CD14-positive monocyte (primary cell): ENCODE measurements around the gene SVIL. TPM values are rescaled to one million over a fixed set of nuclear protein-coding genes. Genes with fewer than 3 reads are reported as not detected.

Experiments used
- DNase-seq, 3 donors: peaks; one replicate each; pipeline ENCODE4 v3.0.0-alpha.2; 2011 to 2022
- H2AFZ ChIP-seq: 2 replicates; pipeline ENCODE4 v1.6.0; 2012; ENCODE audit warnings: mild to moderate bottlenecking, low read depth, low read length, inconsistent platforms; ENCODE audit not compliant: insufficient read depth, poor library complexity, severe bottlenecking
- H3K27ac ChIP-seq, 2 donors: 1 replicate in 1 of 2; 2 replicates in 1 of 2; pipeline ENCODE4 v1.5.1; 2012 to 2013; ENCODE audit warnings: low read length in 2 of 2, control low read depth in 1 of 2, inconsistent platforms in 1 of 2, low read depth in 1 of 2, mild to moderate bottlenecking in 1 of 2
- H3K27me3 ChIP-seq, 2 donors: one replicate each; pipeline versions ENCODE4 v1.6.0 to v1.6.1; 2011 to 2013; ENCODE audit warnings: low read length in 2 of 2; ENCODE audit not compliant: control insufficient read depth in 2 of 2, insufficient read depth in 2 of 2
- H3K36me3 ChIP-seq, 2 donors: replicated peaks in 1 of 2; 1 replicate in 1 of 2; 2 replicates in 1 of 2; pipeline versions ENCODE4 v1.5.1 to v1.6.1; 2012 to 2013; ENCODE audit warnings: low read length in 2 of 2, control low read depth in 1 of 2, inconsistent platforms in 1 of 2, mild to moderate bottlenecking in 1 of 2; ENCODE audit not compliant: insufficient read depth in 2 of 2, control insufficient read depth in 1 of 2
- H3K4me1 ChIP-seq, 2 donors: 1 replicate in 1 of 2; 2 replicates in 1 of 2; pipeline versions ENCODE4 v1.5.1 to v1.6.1; 2012 to 2013; ENCODE audit warnings: low read length in 2 of 2, control low read depth in 1 of 2, inconsistent platforms in 1 of 2, mild to moderate bottlenecking in 1 of 2, moderate library complexity in 1 of 2; ENCODE audit not compliant: insufficient read depth in 2 of 2, control insufficient read depth in 1 of 2
- H3K4me2 ChIP-seq: replicated peaks from 2 replicates; pipeline ENCODE3; 2012; ENCODE audit warnings: low read length, moderate library complexity, mild to moderate bottlenecking; ENCODE audit not compliant: poor library complexity, severe bottlenecking; ENCODE audit errors: extremely low read depth
- H3K4me3 ChIP-seq, 3 experiments: fragments of 200-600 bp in 1 of 3; sonication (generic) in 1 of 3; replicated peaks in 1 of 3; 1 replicate in 2 of 3; 2 replicates in 1 of 3; pipeline ENCODE4 v1.5.1; 2011 to 2013; ENCODE audit warnings: low read length in 3 of 3, mild to moderate bottlenecking in 3 of 3, control low read depth in 2 of 3, low read depth in 2 of 3, inconsistent platforms in 1 of 3, moderate library complexity in 1 of 3
- H3K79me2 ChIP-seq: 2 replicates; pipeline ENCODE4 v1.6.0; 2012; ENCODE audit warnings: mild to moderate bottlenecking, control low read depth, inconsistent platforms, low read length, moderate library complexity; ENCODE audit not compliant: insufficient read depth
- H3K9ac ChIP-seq: 2 replicates; pipeline ENCODE4 v1.6.0; 2017; ENCODE audit warnings: low read length, mild to moderate bottlenecking; ENCODE audit not compliant: insufficient read depth, poor library complexity, severe bottlenecking
- H3K9me3 ChIP-seq, 2 donors: replicated peaks in 1 of 2; 1 replicate in 1 of 2; 2 replicates in 1 of 2; pipeline versions ENCODE4 v1.5.1 to v1.6.1; 2012 to 2013; ENCODE audit warnings: low read length in 2 of 2, control low read depth in 1 of 2; ENCODE audit not compliant: control insufficient read depth in 1 of 2, insufficient read depth in 1 of 2
- H4K20me1 ChIP-seq: 2 replicates; pipeline ENCODE4 v1.6.0; 2012; ENCODE audit warnings: mild to moderate bottlenecking, low read length, control low read depth, moderate library complexity; ENCODE audit not compliant: insufficient read depth
- H3K27ac Mint-ChIP-seq, 7 donors: one replicate each; pipeline ENCODE4 v1.8.0; 2020; ENCODE audit warnings: mild to moderate bottlenecking in 7 of 7, mixed read lengths in 7 of 7, moderate library complexity in 6 of 7, inconsistent platforms in 2 of 7
- H3K27me3 Mint-ChIP-seq, 3 donors: one replicate each; pipeline ENCODE4 v1.8.0; 2021 to 2022; ENCODE audit warnings: low read depth in 3 of 3, mild to moderate bottlenecking in 3 of 3, mixed read lengths in 3 of 3, moderate library complexity in 3 of 3, inconsistent platforms in 1 of 3
- H3K36me3 Mint-ChIP-seq, 2 donors: one replicate each; pipeline ENCODE4 v1.8.0; 2020; ENCODE audit warnings: mixed read lengths in 2 of 2, inconsistent platforms in 1 of 2, mild to moderate bottlenecking in 1 of 2
- H3K4me1 Mint-ChIP-seq: one replicate; pipeline ENCODE4 v1.8.0; 2020; ENCODE audit warnings: mild to moderate bottlenecking, mixed read lengths
- H3K4me3 Mint-ChIP-seq, 2 donors: one replicate each; pipeline ENCODE4 v1.8.0; 2020; ENCODE audit warnings: mild to moderate bottlenecking in 2 of 2, mixed read lengths in 2 of 2, moderate library complexity in 1 of 2
- H3K9me3 Mint-ChIP-seq, 7 donors: one replicate each; pipeline ENCODE4 v1.8.0; 2020 to 2022; ENCODE audit warnings: mixed read lengths in 7 of 7, mild to moderate bottlenecking in 6 of 7, moderate library complexity in 6 of 7, inconsistent platforms in 2 of 7
- CTCF ChIP-seq: fragments of 200-600 bp; IDR thresholded peaks from one replicate; pipeline ENCODE4 v1.8.0; 2022; ENCODE audit warnings: antibody characterized with exemption, mild to moderate bottlenecking
- WGBS: methylation state at CpG from one replicate; pipeline ENCODE4 v1.1.5; 2013; ENCODE audit warnings: missing lambda C conversion rate; ENCODE audit not compliant: insufficient coverage; 5-methylcytosine and 5-hydroxymethylcytosine counted together
- intact Hi-C, 2 donors: fragments of 100-400 bp; cut with micrococcal nuclease; formaldehyde crosslinking; loops; one replicate each; pipeline versions ENCODE4 v1.15.0 to v1.15.1; 2023
- polyA plus RNA-seq, 3 donors: library from polyadenylated mRNA; depleted of rRNA in 1 of 3; unstranded in 2 of 3; stranded (reverse) in 1 of 3; fragments of 300-500 nt in 2 of 3; fragments of >200 nt in 1 of 3; fragmentation: Illumina TruSeq in 2 of 3; gene quantifications; 1 replicate in 2 of 3; 2 replicates in 1 of 3; pipeline ENCODE4 v1.2.3, GENCODE V29; 2012 to 2021

Gene SVIL
- polyA plus RNA-seq, 3 donors: 2.1 to 14.3 (median 5.8) TPM

DNA sequence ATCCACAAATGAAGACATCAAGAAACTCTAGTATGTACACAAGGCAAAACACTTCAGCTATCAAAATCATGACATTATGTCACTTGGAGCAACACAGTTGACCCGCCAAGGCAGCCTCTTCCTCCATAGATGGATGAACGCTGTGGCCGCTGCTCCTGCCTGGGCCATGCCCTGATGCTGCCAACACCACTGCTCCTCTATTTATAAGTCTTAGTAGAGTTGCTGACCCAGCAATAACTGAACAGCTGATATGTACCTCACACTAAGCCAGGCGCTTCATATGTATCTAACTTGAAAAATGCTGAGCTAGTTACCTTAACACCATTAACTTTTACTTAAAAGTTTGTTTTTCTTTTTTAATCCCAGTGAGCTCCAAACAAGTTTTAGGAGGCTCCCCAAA, 214.0 kb downstream of the SVIL start:
- DNase-seq: no peak
- no peak for TF ChIP-seq CTCF
- no peaks in the 10 kb centered on the region for H3K9me3 Mint-ChIP-seq
- no peaks in the 10 kb centered on the region for H3K27me3 Mint-ChIP-seq
- Histone ChIP-seq H3K4me3 (no peak overlapping the region), H3K27me3 (no peaks in the 10 kb centered on the region), H3K4me1 (no peaks in the 10 kb centered on the region), H3K27ac (no peak overlapping the region), H3K4me2 (no peak overlapping the region), H3K79me2 (peaks cover 27% of the 10 kb centered on the region), H2AFZ (no peak overlapping the region), H3K9me3 (no peaks in the 10 kb centered on the region), H3K9ac (no peak overlapping the region), H4K20me1 (peaks cover 46% of the 10 kb centered on the region), H3K36me3 (peaks cover 42 to 89% of the 10 kb centered on the region in 2 donors)
- intact Hi-C loops: no loop called here
- H3K27ac Mint-ChIP-seq: no peak overlapping the region
- H3K4me3 Mint-ChIP-seq: no peak overlapping the region
- no peaks in the 10 kb centered on the region for H3K4me1 Mint-ChIP-seq
- 94% methylated on average over 4 of the region's 4 CpGs for WGBS
- peaks cover 62 to 82% of the 10 kb centered on the region in 2 donors for H3K36me3 Mint-ChIP-seq

GRCh38 chr10:29417324-29417723, 217.4 kb downstream of the SVIL start:
- Mint-ChIP-seq H3K27me3 (no peaks in the 10 kb centered on the region), H3K4me3 (no peak overlapping the region), H3K4me1 (peaks cover 14% of the 10 kb centered on the region), H3K9me3 (no peaks in the 10 kb centered on the region), H3K36me3 (peaks cover 53 to 59% of the 10 kb centered on the region in 2 donors), H3K27ac (peak overlapping the region in 2 of 7 donors; percentile 18 to 58)
- intact Hi-C loops: no loop called here
- TF ChIP-seq CTCF: no peak
- DNase-seq: no peak
- peaks cover 10% of the 10 kb centered on the region in 2 donors for H3K4me1 ChIP-seq
- H3K4me3 ChIP-seq: no peak overlapping the region
- peaks cover 28 to 67% of the 10 kb centered on the region in 2 donors for H3K36me3 ChIP-seq
- H2AFZ ChIP-seq: no peak overlapping the region
- no peak overlapping the region for H3K27ac ChIP-seq
- no peaks in the 10 kb centered on the region for H3K9me3 ChIP-seq
- no peak overlapping the region for H3K4me2 ChIP-seq
- no peak overlapping the region for H3K9ac ChIP-seq
- no CpG with 5 or more reads among the region's 3 CpGs for WGBS
- peaks cover 58% of the 10 kb centered on the region for H3K79me2 ChIP-seq
- peaks cover 59% of the 10 kb centered on the region for H4K20me1 ChIP-seq
- no peaks in the 10 kb centered on the region for H3K27me3 ChIP-seq
